Right lobe of liver (tissue), 6 donors: Measurements from ENCODE around the gene OBP2A. TPM values are rescaled to one million over a fixed set of nuclear protein-coding genes. Genes with fewer than 3 reads are reported as not detected.

Source experiments
- ATAC-seq, 4 donors: fragments of 200-7000 bp; cut with Tn5 transposase; one replicate each; pipeline ENCODE4 v1.9.1; 2020; ENCODE audit warnings: mild to moderate bottlenecking in 4 of 4, moderate library complexity in 4 of 4
- DNase-seq, 3 donors: peaks; one replicate each; pipeline ENCODE4 v3.0.0-alpha.2; 2020
- H3K27ac ChIP-seq, 3 donors: fragments of 200-600 bp; one replicate each; pipeline ENCODE4 v1.8.0; 2022
- H3K27me3 ChIP-seq, 2 donors: fragments of 200-600 bp; one replicate each; pipeline ENCODE4 v1.8.0; 2022
- H3K36me3 ChIP-seq, 4 donors: fragments of 200-600 bp; sonication (generic) in 1 of 4; one replicate each; pipeline versions ENCODE4 v1.5.1 to v1.8.0; 2017 to 2022; ENCODE audit warnings: control low read depth in 1 of 4
- H3K4me1 ChIP-seq, 4 donors: fragments of 200-600 bp; sonication (generic) in 1 of 4; one replicate each; pipeline versions ENCODE4 v1.5.1 to v1.8.0; 2017 to 2022; ENCODE audit warnings: control low read depth in 1 of 4
- H3K4me3 ChIP-seq, 3 donors: fragments of 200-600 bp; one replicate each; pipeline ENCODE4 v1.8.0; 2022
- H3K9me3 ChIP-seq, 4 donors: fragments of 200-600 bp; sonication (generic) in 1 of 4; one replicate each; pipeline versions ENCODE4 v1.5.1 to v1.8.0; 2017 to 2022; ENCODE audit warnings: control low read depth in 1 of 4
- POLR2A ChIP-seq: fragments of 450-650 bp; IDR thresholded peaks from one replicate; pipeline ENCODE4 v1.6.1; 2017; ENCODE audit warnings: antibody characterized with exemption, mild to moderate bottlenecking
- WGBS: methylation state at CpG from one replicate; pipeline ENCODE4 v1.1.6; 2018; ENCODE audit warnings: low coverage, low lambda C conversion rate; ENCODE audit not compliant: insufficient coverage; ENCODE audit errors: missing lambda C conversion rate; 5-methylcytosine and 5-hydroxymethylcytosine counted together
- intact Hi-C, 2 donors: fragments of 100-400 bp; cut with DNase I; formaldehyde crosslinking; loops; one replicate each; pipeline versions ENCODE4 v1.11.2 to v1.14.1; 2022
- total RNA-seq, 6 experiments: library from RNA; depleted of rRNA in 2 of 6; stranded (reverse); fragments of >200 nt in 2 of 6; fragmentation: NEBNext Ultra II Directional in 3 of 6; extraction: Animal tissue kit (Norgen Biotek cat#: 25700) in 3 of 6; gene quantifications; one replicate each; pipeline versions ENCODE4 v1.1.0 to v1.2.4, GENCODE V29; 2016 to 2023
- TF ChIP-seq, protein P1 (sequence below), 4 donors: fragments of 200-600 bp in 3 of 4; fragments of 450-650 bp in 1 of 4; IDR thresholded peaks; one replicate each; pipeline versions ENCODE4 v1.5.1 to v1.8.0; 2016 to 2022; ENCODE audit warnings: antibody characterized with exemption in 4 of 4, mild to moderate bottlenecking in 2 of 4
- donor health status: DM: no; HTN: yes; CAD: no.
- donor health status: DM: no; HTN: no; CAD: no.
- donor health status: DM: no; HTN: no; CAD: no.
- donor health status: DM: no; HTN: yes; CAD: no.
- donor health status: DM: no; HTN: yes; CAD: no.

Gene OBP2A
- total RNA-seq, 6 experiments from 2014 or later, result not detected

GRCh38 chr9:135565141-135565628 lies 19.3 kb downstream of the OBP2A start:
- Histone ChIP-seq H3K27ac (no peak overlapping the region), H3K4me3 (no peak overlapping the region), H3K4me1 (no peaks in the 10 kb centered on the region), H3K27me3 (no peaks in the 10 kb centered on the region), H3K36me3 (no peaks in the 10 kb centered on the region), H3K9me3 (no peaks in the 10 kb centered on the region)
- peak in 2 of 3 donors; percentile 35 to 42 for DNase-seq
- intact Hi-C loops, result no loop called here
- TF ChIP-seq, protein P1, sequence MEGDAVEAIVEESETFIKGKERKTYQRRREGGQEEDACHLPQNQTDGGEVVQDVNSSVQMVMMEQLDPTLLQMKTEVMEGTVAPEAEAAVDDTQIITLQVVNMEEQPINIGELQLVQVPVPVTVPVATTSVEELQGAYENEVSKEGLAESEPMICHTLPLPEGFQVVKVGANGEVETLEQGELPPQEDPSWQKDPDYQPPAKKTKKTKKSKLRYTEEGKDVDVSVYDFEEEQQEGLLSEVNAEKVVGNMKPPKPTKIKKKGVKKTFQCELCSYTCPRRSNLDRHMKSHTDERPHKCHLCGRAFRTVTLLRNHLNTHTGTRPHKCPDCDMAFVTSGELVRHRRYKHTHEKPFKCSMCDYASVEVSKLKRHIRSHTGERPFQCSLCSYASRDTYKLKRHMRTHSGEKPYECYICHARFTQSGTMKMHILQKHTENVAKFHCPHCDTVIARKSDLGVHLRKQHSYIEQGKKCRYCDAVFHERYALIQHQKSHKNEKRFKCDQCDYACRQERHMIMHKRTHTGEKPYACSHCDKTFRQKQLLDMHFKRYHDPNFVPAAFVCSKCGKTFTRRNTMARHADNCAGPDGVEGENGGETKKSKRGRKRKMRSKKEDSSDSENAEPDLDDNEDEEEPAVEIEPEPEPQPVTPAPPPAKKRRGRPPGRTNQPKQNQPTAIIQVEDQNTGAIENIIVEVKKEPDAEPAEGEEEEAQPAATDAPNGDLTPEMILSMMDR (IDR thresholded peaks at IDR 0.05), result no peak
- TF ChIP-seq POLR2A, result no peak
- WGBS, result 40% methylated on average over 2 of the region's 9 CpGs
- ATAC-seq, result peak in 1 of 4 donors; percentile 11

GRCh38 chr9:135565636-135566035 lies 19.7 kb downstream of the OBP2A start:
- Histone ChIP-seq H3K4me3 (no peak overlapping the region), H3K36me3 (no peaks in the 10 kb centered on the region), H3K9me3 (no peaks in the 10 kb centered on the region), H3K27ac (no peak overlapping the region), H3K4me1 (no peaks in the 10 kb centered on the region), H3K27me3 (no peaks in the 10 kb centered on the region)
- WGBS, result 62% methylated on average over 4 of the region's 8 CpGs
- intact Hi-C loops, result no loop called here
- no peak for TF ChIP-seq POLR2A
- TF ChIP-seq, protein P1 (IDR thresholded peaks at IDR 0.05), result no peak
- DNase-seq (peak in 2 of 3 donors; percentile 23 to 34), ATAC-seq (no peak)

DNA sequence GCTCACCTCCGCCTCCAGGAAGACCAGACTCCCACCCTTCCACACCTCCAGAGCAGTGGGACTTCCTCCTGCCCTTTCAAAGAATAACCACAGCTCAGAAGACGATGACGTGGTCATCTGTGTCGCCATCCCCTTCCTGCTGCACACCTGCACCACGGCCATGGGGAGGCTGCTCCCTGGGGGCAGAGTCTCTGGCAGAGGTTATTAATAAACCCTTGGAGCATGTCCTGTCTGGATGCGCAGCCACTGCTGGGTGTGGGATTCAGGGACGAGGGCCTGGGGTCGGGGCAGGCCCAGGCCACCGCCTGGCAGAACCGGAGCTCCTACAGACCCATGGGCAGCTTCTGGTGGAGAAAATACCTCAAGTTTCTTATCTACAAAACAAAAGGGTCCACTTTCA lies 20.6 kb downstream of the OBP2A start:
- no peak overlapping the region for H3K27ac ChIP-seq
- no peaks in the 10 kb centered on the region for H3K9me3 ChIP-seq
- ATAC-seq (no peak), DNase-seq (no peak)
- intact Hi-C loops, result no loop called here
- no peaks in the 10 kb centered on the region for H3K4me1 ChIP-seq
- TF ChIP-seq, protein P1 (IDR thresholded peaks at IDR 0.05), result no peak
- no peak for TF ChIP-seq POLR2A
- H3K4me3 ChIP-seq, result no peak overlapping the region
- no peaks in the 10 kb centered on the region for H3K36me3 ChIP-seq
- 49% methylated on average over 7 of the region's 10 CpGs for WGBS
- no peaks in the 10 kb centered on the region for H3K27me3 ChIP-seq

DNA sequence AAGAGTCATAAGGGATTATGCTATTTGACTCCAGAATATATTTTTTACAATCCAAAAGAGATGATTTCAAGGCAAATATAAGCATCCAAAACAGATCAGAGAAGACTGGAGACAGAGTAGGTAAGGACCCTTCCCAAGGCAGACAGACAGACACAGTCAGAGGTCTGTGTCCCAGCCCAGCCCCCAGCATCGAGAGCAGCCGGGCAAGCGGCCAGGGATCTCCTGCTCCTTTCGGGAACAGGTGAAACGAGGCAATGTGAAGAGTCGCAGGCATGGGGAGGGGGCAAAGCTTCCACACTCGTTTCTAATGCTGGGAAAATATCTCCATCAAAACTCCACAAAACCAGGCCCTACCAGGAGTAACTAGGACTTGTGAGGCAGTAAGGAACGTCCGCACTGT lies 21.4 kb downstream of the OBP2A start:
- ATAC-seq, result no peak
- intact Hi-C loops, result no loop called here

More for the DNA sequence above, 21.4 kb downstream of the OBP2A start:
- Histone ChIP-seq H3K27me3 (no peaks in the 10 kb centered on the region), H3K4me3 (no peak overlapping the region), H3K9me3 (no peaks in the 10 kb centered on the region), H3K27ac (no peak overlapping the region), H3K36me3 (no peaks in the 10 kb centered on the region), H3K4me1 (no peaks in the 10 kb centered on the region)
- peak in 1 of 3 donors; percentile 42 for DNase-seq
- WGBS, result 46% methylated on average over 7 of the region's 9 CpGs
- TF ChIP-seq, protein P1 (IDR thresholded peaks at IDR 0.05), result no peak
- no peak for TF ChIP-seq POLR2A
